UCSD-AML1 (cell line): ENCODE data around the gene ALG5.

ENCODE experiments used
- DNase-seq: peaks from one replicate; lab custom pipeline; 2025; ENCODE audit not compliant: unreplicated experiment; lab: John Stamatoyannopoulos, UW

ALG5 gene

DNA sequence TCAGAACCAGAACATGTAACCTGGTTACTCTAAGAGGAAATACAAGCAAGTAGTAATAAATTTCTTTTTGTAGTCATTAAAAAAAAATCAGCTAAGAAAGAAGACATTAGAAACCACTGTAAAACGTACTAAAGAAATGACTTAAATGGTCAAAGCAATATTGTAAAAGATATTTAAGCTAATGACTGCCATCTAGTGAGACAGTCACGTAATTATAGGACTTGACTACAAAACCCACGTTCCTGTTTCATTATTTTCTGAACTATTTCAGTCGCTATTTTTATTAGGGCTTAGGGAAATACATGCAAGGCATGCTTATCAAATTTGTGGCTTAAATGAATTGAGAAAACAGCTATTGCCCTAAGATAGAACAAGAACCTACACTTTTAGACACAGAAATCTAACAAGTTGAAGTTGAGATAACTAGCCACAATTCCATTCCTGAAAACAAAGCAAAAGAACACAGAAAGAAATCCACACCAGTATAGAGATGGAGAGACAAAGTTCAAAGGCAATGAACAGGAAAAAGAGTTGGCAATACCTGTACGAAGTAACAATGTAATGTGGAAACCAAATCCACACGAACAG, 17.9 kb downstream of the ALG5 start:
- no peak for DNase-seq

DNA sequence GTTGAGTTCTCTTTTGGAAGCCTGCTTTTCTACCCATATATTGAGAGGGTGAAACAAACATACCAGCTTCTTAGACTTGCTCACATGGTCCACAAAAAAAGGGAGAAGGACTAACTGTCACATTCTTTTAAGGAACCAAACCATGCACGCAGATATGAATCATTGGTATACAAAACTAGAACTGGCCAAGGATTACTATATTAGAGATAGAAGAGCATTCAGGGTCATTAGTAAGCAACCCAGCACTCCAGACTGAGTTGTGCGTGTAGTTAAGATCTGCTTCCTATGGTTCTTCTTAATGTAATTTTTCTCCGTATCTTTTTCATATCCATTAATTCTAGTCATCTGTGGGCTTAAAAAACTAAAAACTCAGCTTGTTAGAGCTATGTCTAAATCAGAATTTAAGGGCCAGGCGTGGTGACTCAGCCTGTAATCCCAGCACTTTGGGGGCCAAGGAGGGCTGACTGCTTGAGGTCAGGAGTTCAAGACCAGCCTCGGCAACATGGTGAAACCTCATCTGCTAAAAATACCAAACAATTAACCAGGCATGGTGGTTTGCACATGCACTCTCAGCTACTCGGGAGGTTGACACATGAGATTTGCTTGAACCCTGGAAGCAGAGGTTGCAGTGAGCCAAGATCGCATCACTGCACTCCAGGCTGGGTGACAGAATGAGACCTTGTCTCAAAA, 19.6 kb downstream of the ALG5 start:
- no peak for DNase-seq

DNA sequence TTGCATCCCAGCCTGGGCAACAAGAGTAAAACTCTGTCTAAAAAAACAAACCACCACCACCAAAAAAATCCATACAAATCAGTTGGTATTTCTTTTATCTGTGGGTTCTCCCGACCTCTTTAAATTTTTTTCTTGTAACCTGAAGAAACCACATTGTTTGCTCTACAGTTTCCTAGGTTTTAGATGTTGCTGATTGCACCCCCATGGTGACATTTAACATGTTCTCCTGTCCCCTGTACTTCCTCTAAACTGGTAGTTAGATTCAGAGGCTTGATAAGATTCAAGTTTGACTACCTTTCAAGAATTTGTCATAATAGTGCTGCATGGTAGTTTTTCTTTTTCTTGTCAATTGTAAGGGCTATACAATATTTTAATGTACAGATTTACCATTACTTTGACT, 24.0 kb downstream of the ALG5 start:
- DNase-seq = no peak

DNA sequence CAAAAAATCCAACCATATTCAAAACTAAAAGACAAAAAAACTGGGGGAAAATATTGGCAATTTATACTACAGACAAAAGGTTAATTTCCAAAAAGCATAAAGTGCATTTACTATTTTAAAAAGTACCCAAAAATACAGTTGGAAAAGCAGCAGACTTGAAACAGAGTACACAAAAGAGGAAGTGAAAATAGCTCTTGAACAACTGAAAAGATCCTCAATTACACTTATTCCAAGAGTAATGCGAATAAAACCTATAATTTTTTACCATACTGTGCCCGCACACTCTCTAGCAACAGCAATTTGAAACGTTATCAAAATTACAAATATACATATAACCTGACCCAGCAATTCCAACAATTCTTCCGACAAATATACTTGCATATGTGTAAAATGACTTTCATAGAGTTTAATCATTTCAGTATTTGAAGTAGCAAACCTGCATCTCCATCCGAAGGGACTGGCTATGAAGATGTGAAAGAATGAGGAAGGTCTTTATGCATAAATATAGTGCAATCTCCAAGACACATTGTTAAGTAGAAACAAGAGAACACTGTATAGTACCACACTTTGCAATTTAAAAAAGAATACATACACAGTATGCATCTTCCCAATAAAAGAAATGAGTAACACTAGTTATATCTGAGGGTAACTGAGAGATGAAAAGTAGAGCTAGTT, 25.4 kb downstream of the ALG5 start:
- DNase-seq = no peak

DNA sequence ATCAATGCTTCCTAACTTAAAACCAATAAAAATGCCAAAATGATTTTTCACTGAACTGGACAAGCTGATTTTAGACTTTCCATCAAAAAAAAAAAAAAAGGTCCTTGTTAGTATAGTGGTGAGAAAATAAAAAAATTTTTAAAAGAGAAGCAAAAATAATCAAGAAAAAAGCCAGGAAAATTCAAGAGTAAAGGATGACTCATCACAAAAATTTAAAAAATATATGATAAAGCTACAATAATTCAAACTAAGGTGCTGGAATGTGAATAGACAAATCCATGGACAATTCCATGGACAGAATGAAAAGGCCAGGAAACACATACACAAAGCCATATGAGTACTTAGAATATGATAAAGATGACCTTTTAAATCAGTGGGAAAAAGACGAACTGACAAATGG, 26.1 kb downstream of the ALG5 start:
- DNase-seq = no peak

DNA sequence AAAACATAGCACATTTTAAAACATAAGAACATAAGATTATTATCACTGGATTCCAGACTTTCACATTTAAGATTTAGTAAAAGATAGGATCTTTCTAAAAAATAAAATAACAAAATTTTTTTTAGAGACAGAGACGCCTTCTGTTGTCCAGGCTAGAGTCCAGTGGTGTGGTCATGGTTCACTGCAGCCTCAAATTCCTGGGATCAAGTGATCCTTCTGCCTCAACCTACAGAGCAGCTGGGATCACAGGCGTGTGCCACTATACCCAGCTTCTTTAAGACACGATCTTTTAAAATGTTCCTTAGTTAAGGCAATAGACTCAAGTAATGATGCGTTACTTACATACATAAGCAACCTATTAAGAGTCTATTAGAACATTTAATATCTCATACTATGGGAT, 32.7 kb downstream of the ALG5 start:
- DNase-seq = no peak

GRCh38 chr13:36965767-36966166, 33.4 kb downstream of the ALG5 start:
- no peak for DNase-seq

- DNase-seq = no peak
Measured at GRCh38 chr13:36959456-36960116, 39.6 kb downstream of the ALG5 start.

- no peak for DNase-seq
Measured at GRCh38 chr13:36954542-36954941, 44.6 kb downstream of the ALG5 start.

DNA sequence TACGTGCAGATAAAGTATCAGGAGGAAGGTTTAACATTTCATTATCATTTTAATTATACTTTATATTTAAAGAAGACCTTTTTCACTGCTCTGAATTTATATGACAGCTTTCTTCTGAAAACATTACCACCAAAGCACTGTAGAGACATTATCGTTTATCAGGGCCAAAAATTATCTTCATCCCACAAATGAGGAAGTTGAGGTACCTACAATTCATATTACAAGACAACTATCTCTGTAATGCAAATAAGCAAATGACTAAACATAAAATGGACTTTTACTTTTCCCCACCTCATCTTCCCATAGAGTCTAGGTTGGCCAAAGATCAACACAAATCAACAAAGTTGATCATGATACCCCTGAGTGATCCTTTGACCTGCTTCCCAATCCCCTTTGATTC, 48.2 kb downstream of the ALG5 start:
- DNase-seq = no peak

GRCh38 chr13:36950330-36950729, 48.8 kb downstream of the ALG5 start:
- DNase-seq = no peak

DNA sequence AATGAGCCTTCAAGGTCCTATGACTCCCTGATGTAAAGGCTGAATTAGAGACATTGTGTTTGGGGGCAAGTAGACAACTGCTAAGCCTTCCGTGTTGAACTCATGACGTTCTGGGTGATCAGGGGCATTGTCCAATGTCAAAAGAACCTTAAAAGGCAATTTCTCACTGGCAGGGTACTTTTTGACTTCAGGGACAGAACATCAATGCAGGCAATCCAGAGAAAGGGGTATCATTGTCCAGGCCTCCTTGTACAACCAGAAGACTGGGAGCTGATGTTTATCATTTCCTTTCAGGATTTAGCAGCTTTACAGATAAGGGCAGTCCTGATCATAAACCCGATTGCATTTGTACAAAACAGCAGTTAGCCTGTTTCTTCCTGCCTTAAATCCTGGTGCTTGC, 54.1 kb downstream of the ALG5 start:
- DNase-seq = no peak

GRCh38 chr13:36925603-36926002, 73.5 kb downstream of the ALG5 start:
- DNase-seq = no peak

DNA sequence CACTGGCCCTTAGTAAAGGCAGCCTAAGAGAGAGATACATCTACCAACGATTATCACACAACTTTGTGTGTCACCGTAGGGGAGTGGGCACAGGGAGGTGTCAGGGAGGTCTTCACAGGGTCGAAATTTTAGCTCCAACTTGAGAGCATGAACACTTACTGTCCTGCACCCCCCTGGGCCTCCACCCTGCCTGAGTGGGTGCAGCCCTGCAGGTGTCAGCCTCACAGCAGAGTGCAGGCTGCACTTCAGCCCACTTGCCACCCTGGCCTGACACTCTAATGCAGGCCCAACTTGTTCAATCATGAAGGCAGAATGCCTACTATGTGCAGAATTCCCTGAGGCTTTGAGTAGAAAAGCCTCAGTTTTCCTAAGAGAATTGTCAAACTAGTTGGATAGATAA, 75.1 kb downstream of the ALG5 start:
- DNase-seq = no peak

DNA sequence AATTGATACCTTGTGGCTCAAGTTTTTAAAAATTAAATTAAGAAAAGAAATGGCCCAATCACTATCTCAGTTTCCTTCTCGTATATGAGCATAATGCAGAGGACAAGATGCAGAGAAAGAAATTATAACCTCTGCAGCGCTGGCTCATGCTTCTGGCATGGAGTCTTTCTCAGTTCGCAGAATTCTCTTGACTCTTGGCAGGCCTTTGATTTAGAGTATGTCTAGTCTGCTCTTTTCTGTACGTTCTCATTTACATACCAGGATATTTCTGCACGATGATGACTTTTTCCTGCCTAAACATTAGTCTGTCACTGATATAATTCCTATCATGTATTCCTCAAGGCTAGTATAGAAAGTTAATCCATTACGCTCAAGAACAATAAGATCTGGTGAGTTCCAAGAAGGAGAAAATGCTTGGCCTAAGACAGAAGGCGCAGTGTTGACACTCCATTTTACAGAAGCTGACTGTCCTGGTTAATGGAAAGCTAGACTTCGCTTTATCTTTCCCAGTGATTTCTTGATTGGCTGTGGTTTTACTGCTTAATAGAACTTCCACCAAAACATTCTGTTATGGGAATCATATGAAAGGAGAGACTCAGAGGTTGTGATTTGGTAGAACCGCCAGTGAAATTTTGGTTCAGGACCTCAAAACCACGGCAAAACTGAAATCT, 77.4 kb downstream of the ALG5 start:
- DNase-seq = no peak

DNA sequence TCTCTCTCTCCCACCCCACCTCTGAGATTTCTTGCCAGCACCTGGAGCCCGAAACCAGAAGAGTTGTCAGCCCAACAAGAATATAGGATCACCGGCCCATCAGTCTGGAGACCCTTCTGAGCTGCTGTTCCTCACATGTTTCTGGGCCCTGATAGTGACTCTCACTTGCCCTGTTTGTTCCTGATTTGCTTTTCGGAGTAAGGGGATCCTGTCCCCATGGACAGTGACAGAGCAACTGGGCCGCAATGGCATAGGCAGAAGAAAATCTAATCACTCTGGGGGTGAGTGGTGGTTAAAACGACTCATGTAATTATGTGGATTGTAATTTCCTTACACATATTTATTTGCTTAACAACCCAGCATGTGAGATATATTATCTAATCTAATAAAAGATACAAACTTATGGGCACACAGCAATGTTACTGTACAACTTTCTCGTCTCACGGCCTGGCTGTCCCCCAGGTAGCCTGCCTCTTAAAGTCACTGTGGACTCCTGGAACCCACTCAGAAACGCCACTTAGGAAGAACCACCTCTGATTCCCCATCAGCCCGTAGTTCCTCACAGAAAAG, 78.4 kb downstream of the ALG5 start:
- no peak for DNase-seq

DNA sequence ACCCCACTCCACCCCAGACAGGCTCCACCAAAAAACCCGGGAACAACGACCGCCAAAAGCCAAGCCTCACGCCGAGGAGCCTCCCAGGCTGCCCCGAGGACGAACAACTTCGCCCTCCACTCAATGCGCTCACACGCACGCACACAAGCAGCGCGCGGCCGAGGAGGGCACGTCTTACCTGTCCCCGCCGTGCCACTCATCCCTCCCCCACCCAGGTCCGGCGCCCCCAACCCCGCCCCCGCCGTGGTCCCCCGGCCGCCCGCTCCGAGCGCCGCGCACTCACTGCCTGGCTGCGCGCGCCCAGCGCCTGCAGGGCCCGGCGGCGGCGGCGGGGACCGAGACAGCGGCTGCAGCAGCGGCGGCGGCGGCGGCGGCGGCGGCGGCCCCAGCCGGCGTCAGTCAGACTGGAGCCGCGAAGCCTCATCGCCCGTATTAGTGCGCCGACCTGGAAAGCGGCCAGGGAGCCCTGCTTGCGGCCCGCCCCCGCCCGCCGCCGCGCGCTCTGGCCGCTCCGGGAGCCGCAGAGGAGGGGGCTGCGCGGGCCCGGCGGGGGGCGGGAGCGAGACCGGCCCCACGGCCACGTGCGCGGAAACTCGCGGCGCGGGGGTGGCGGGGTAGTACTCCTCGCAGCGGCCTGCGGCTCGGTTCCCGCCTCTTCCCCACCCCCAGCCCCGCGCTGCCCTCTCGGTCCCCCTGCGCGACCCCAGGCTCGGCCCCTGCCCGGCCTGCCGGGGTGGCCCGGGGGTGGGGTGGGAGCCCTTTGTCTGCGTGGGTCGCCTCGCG, 79.1 kb downstream of the ALG5 start, which contains the start of gene SMAD9:
TSS of gene SMAD9 (minus strand) at position 406 of the 783 bp plus-strand sequence. CDS start 40,549 bp downstream, outside the sequence.
- peak; percentile 11 for DNase-seq

GRCh38 chr13:36919171-36919832, 79.8 kb downstream of the ALG5 start:
- DNase-seq = no peak

GRCh38 chr13:36918246-36919131, 80.7 kb downstream of the ALG5 start:
- DNase-seq = no peak
